Lung microvascular endothelial cell (primary cell): ENCODE results near the gene ST13. TPM values are rescaled to one million over a fixed set of nuclear protein-coding genes. Genes with fewer than 3 reads are reported as not detected.
"Not testable (repeated sequence)": the region's sequence is repeated elsewhere in the genome, so short reads cannot be mapped to it uniquely, and the experiment has no call there.

Experiments
- DNase-seq, 2 donors: peaks; one replicate each; pipeline versions ENCODE4 v3.0.0 to v3.0.0-alpha.2; 2010; ENCODE audit warnings: low read depth in 2 of 2
- total RNA-seq: library from RNA; depleted of rRNA; stranded (reverse); fragments of >200 nt; gene quantifications from 2 replicates; pipeline ENCODE4 v1.2.1, GENCODE V29; 2014

The ST13 gene
- total RNA-seq, 1 donor from 2014 or later, result 180 TPM

DNA sequence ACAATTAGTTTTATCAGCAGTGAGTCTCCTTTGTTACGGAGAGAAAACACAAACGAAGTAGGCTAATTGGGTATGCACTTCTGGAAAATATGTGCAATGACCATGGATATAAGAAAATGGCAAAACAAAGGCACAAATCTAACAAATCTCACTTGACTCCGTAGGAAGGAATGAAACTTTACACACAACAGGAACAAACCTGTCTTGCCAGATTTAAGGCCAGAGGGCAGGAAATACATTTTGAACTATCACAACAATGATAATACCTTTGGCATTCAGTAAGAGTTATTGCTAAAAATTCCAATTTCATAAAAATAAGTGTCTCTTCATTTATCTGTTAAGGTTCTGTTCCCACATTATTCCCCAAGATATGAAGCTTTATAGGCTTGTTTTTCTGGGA, 73.9 kb downstream of the ST13 start:
- DNase-seq, result peak in 1 of 2 donors; percentile 47

DNA sequence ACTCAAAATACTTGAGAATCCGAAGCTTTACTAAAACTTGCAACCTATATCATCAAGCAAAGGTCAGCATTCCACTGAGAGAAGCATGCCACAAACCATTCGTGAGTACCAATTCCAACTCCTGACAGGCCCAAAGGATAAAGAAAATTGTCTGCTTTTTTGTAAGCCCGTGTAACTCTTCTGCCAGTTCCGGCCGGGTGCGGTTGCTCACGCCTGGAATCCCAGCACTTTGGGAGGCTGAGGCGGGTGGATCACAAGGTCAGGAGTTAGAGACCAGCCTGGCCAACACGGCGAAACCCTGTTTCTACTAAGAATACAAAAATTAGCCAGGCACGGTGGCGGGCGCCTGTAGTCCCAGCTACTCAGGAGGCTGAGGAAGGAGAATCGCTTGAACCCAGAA, 74.7 kb downstream of the ST13 start:
- not testable (repeated sequence) for DNase-seq

Other genes with a start within 250 kb of the ST13 start
- 13.1 and 14.5 TPM in 2 replicates for gene MRTFA, start 219.9 kb downstream of the ST13 start, total RNA-seq
- gene MCHR1, start 177.2 kb downstream of the ST13 start, total RNA-seq, result 0.22 TPM in 1 of 2 replicates, not detected in the other
- 12.0 and 17.7 TPM in 2 replicates for gene SLC25A17, start 37.3 kb downstream of the ST13 start, total RNA-seq
- 4.2 and 5.0 TPM in 2 replicates for gene XPNPEP3, start 509 bp upstream of the ST13 start, total RNA-seq
- gene DNAJB7, start 5.5 kb upstream of the ST13 start, total RNA-seq, result not detected in 2 replicates
- gene RBX1, start 94.7 kb upstream of the ST13 start, total RNA-seq, result 72.4 and 81.3 TPM in 2 replicates
- 20.9 and 33.7 TPM in 2 replicates for gene EP300, start 236.0 kb upstream of the ST13 start, total RNA-seq